GM23338 (cell line): ENCODE results near the gene SH3TC1.

Experiments
- CREB1 ChIP-seq: fragments of 250-450 bp; sonication (Bioruptor Pico); IDR thresholded peaks from 2 replicates; pipeline ENCODE4 v1.5.0; 2020; ENCODE audit warnings: low read depth, mild to moderate bottlenecking, moderate library complexity
- CTCF ChIP-seq, 2 experiments: fragments of 200-600 bp in 1 of 2; sonication (generic) in 1 of 2; conservative IDR thresholded peaks; 2 replicates each; pipeline versions ENCODE4 v1.5.1 to v1.6.1; 2016 to 2017; ENCODE audit warnings: antibody characterized with exemption in 2 of 2, low read depth in 2 of 2, mild to moderate bottlenecking in 2 of 2, moderate library complexity in 1 of 2
- ETS1 ChIP-seq: IDR thresholded peaks from 2 replicates; pipeline ENCODE4 v1.6.1; 2016; ENCODE audit warnings: antibody characterized with exemption
- EZH2 ChIP-seq: fragments of 200-600 bp; sonication (generic); IDR thresholded peaks from one replicate; pipeline ENCODE4 v1.8.0; 2017; ENCODE audit warnings: antibody characterized with exemption, mild to moderate bottlenecking, low read depth; ENCODE audit not compliant: unreplicated experiment
- EZH2phosphoT487 ChIP-seq: fragments of 200-600 bp; sonication (generic); IDR thresholded peaks from one replicate; pipeline ENCODE4 v1.8.1; 2018; ENCODE audit warnings: antibody characterized with exemption; ENCODE audit not compliant: unreplicated experiment
- JUNB ChIP-seq: IDR thresholded peaks from one replicate; pipeline ENCODE4 v1.6.1; 2016; ENCODE audit warnings: antibody characterized with exemption; ENCODE audit not compliant: unreplicated experiment
- NANOG ChIP-seq: IDR thresholded peaks from 2 replicates; pipeline ENCODE4 v1.6.1; 2016; ENCODE audit warnings: antibody characterized with exemption, borderline replicate concordance
- POLR2AphosphoS5 ChIP-seq: IDR thresholded peaks from 2 replicates; pipeline ENCODE4 v1.6.1; 2016; ENCODE audit warnings: antibody characterized with exemption, low read depth
- REST ChIP-seq: IDR thresholded peaks from one replicate; pipeline ENCODE4 v1.6.1; 2018; ENCODE audit warnings: antibody characterized with exemption; ENCODE audit not compliant: unreplicated experiment
- STAT1 ChIP-seq: IDR thresholded peaks from one replicate; pipeline ENCODE4 v1.6.1; 2016; ENCODE audit warnings: antibody characterized with exemption; ENCODE audit not compliant: unreplicated experiment
- ZNF114 ChIP-seq: fragments of 250-450 bp; sonication (Bioruptor Pico); IDR thresholded peaks from 2 replicates; pipeline ENCODE4 v1.5.0; 2020; ENCODE audit warnings: mild to moderate bottlenecking, moderate library complexity
- ZNF331 ChIP-seq: fragments of 250-450 bp; sonication (Bioruptor Pico); IDR thresholded peaks from 2 replicates; pipeline ENCODE4 v1.5.0; 2020; ENCODE audit warnings: low read depth, mild to moderate bottlenecking, moderate library complexity

GRCh38 chr4:8165374-8165896 is 33.7 kb upstream of the SH3TC1 start:
- no peak for TF ChIP-seq EZH2
- TF ChIP-seq CTCF (conservative IDR thresholded peaks at IDR 0.05; ENCODE audit: low read depth in 2 of 2), result peak in 1 of 2 experiments; percentile 37; a peak in 2 of 4 replicates
- no peak for TF ChIP-seq POLR2AphosphoS5
- no peak for TF ChIP-seq REST
- no peak for TF ChIP-seq EZH2phosphoT487
- TF ChIP-seq ZNF331, result no peak
- TF ChIP-seq CREB1 (CRISPR knock-in tag), result no peak
- no peak for TF ChIP-seq ETS1
- TF ChIP-seq NANOG, result no peak
- no peak for TF ChIP-seq JUNB
- TF ChIP-seq ZNF114 (CRISPR knock-in tag), result no peak
- no peak for TF ChIP-seq STAT1
